Measurements from ENCODE around the gene ORM1.
A peak's percentile ranks its signal among the peaks of the same experiment; 100 is the strongest.

ORM1 gene

DNA sequence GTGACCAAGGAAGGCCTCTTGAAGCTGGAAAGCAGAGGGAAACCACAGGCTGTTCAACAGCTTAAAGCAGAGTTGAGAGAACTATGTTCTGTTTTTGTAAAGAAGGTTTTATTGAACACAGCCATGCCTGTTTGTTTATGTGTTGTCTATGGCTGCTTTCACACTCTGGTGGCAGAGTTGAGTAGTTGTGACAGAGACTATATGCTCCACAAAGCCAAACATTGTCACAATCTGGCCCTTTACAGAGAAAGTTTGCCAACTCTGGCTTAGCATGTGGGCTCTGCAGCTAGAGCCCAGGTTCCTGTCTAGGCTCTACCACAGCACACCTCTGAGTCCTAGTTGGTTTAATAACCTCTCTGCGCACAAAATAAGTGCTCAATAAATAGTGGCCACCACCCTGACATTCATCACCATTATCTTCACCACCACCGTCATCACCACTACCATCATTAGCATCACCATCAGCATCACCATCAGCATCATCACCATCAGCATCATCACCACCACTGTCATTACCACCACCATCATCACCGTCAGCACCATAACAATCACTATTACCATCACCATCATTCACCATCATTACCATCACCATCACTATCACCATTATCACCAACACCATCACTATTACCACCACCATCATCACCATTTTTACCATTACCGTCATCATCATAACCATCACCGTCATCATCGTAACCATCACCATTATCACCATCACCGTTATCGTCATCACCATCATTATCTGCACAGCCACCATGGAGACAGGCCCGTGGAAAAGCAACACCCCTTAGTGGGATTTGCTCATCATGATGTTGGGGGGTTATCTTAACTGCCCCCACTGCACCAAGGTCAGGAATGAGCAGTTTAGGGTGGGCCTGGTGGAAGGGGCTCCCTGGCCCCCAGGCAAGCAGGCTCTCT is 46.6 kb downstream of the ORM1 start:
- Histone ChIP-seq H3K9ac (ENCODE audit: low read length in 5 of 5) (no peak overlapping the region), H3K27ac (ENCODE audit: low read depth, low read length) (no peak overlapping the region), H3K27me3 (ENCODE audit: control insufficient read depth in 5 of 5, insufficient read depth in 4 of 5, low read length in 5 of 5) (peaks cover 0 to 2% (median 0%) of the 10 kb centered on the region in 5 donors), H3K9me3 (ENCODE audit: control insufficient read depth in 5 of 5, low read length in 5 of 5) (peaks cover 0 to 2% (median 0%) of the 10 kb centered on the region in 5 donors), H3K4me3 (ENCODE audit: low read depth in 1 of 5, low read length in 5 of 5) (no peak overlapping the region), H3K4me1 (ENCODE audit: control insufficient read depth in 5 of 5, insufficient read depth in 5 of 5, low read length in 5 of 5) (peaks cover 10 to 67% (median 58%) of the 10 kb centered on the region in 5 donors), H3K36me3 (ENCODE audit: control insufficient read depth in 5 of 5, insufficient read depth in 5 of 5, low read length in 5 of 5) (peaks cover 6 to 56% (median 50%) of the 10 kb centered on the region in 5 donors)

DNA sequence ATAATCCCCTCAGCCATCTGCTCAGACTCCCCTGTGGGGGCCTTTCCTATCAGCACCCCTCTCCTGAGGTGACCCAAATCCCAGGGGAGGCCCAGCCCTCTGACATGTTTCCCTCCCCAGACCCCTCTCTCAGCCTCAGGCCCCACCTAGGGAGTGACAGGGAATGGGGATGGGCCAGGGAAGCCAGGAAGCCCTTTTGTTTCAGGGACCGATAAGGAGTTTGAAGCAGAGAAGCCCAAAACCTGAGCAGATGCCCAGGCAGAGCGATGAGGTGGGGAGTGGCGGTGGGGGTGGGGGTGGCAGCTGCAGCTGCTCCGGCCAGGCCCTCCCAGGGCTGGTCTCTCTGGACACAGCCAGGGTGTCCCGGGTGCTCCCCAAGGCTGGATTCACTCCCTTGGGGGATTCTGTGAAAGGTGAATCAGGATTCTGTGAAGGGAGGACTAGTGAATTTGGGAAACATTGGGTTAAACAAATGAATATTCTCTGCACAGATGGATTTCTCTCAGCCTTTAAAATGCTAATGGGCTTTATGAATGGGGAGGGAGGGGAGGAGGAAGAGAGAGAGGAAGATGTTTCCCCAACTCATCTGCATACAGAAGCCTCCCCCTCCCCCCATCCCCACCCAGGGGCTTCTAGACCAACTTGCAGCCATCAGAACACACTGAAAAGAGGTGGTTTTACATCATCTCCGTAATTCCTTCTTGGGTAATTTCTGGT is 47.5 kb downstream of the ORM1 start:
- H3K9ac ChIP-seq (ENCODE audit: low read length in 5 of 5): no peak overlapping the region
- peaks cover 10 to 64% (median 56%) of the 10 kb centered on the region in 5 donors for H3K4me1 ChIP-seq (ENCODE audit: control insufficient read depth in 5 of 5, insufficient read depth in 5 of 5, low read length in 5 of 5)
- H3K27ac ChIP-seq (ENCODE audit: low read depth, low read length): peak overlapping the region; percentile 81
- H3K4me3 ChIP-seq (ENCODE audit: low read depth in 1 of 5, low read length in 5 of 5): no peak overlapping the region
- peaks cover 0 to 2% (median 0%) of the 10 kb centered on the region in 5 donors for H3K9me3 ChIP-seq (ENCODE audit: control insufficient read depth in 5 of 5, low read length in 5 of 5)
- peaks cover 0 to 57% (median 50%) of the 10 kb centered on the region in 5 donors for H3K36me3 ChIP-seq (ENCODE audit: control insufficient read depth in 5 of 5, insufficient read depth in 5 of 5, low read length in 5 of 5)
- peaks cover 0 to 2% (median 0%) of the 10 kb centered on the region in 5 donors for H3K27me3 ChIP-seq (ENCODE audit: control insufficient read depth in 5 of 5, insufficient read depth in 4 of 5, low read length in 5 of 5)

DNA sequence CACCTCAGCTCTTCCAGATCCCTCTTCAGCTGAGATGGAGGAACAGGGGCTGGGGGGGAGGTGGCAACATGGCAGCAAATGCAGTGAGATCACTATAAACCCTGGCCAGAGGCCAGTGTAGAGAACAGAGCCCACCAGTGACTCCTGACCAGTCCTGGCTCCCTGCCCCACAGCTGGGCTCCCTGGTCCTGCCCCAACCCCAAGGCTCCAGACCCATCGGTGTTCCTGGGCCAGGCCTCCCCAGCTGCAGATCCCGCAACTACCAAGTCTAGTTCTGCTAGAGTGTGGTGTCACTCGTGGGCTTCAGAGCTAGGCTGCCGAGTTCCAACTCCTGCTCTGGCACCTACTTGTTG is 48.0 kb downstream of the ORM1 start:
- H3K9ac ChIP-seq (ENCODE audit: low read length in 5 of 5): peak overlapping the region in 1 of 5 donors; percentile 32
- H3K27me3 ChIP-seq (ENCODE audit: control insufficient read depth in 5 of 5, insufficient read depth in 4 of 5, low read length in 5 of 5): peaks cover 0 to 2% (median 0%) of the 10 kb centered on the region in 5 donors
- no peak overlapping the region for H3K4me3 ChIP-seq (ENCODE audit: low read depth in 1 of 5, low read length in 5 of 5)
- peaks cover 0 to 2% (median 0%) of the 10 kb centered on the region in 5 donors for H3K9me3 ChIP-seq (ENCODE audit: control insufficient read depth in 5 of 5, low read length in 5 of 5)
- peaks cover 10 to 64% (median 56%) of the 10 kb centered on the region in 5 donors for H3K4me1 ChIP-seq (ENCODE audit: control insufficient read depth in 5 of 5, insufficient read depth in 5 of 5, low read length in 5 of 5)
- H3K27ac ChIP-seq (ENCODE audit: low read depth, low read length): peak overlapping the region; percentile 81
- peaks cover 0 to 55% (median 50%) of the 10 kb centered on the region in 5 donors for H3K36me3 ChIP-seq (ENCODE audit: control insufficient read depth in 5 of 5, insufficient read depth in 5 of 5, low read length in 5 of 5)

DNA sequence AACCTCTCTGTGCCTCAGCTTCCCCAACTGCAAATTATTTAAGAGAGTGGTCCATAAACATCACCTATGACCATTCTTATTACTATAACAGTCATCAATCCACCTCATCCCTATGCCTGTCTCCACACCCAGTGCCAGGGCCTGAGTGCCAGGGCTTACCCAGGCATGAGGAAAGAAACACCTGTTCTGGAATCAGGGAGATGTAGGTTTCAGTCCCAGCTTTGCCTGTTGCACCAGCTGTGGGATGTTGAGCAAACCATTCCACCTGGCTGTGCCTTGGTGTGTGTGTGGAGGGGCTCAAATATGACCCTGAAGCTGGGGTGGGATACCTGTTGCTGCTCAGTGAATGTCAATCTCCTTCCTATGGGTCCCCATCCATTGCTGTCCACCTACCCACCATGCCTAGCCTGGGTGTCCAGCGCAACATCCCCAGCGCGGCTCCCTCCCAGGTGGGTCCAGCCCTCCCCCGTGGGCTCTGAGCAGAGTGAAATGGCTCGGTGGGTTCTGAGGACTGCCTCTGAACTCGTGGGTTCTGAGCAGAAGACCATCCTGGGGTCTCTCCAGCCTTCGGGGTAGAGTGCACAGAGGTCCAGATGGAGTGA is 48.5 kb downstream of the ORM1 start:
- peaks cover 0 to 57% (median 52%) of the 10 kb centered on the region in 5 donors for H3K36me3 ChIP-seq (ENCODE audit: control insufficient read depth in 5 of 5, insufficient read depth in 5 of 5, low read length in 5 of 5)
- no peak overlapping the region for H3K4me3 ChIP-seq (ENCODE audit: low read depth in 1 of 5, low read length in 5 of 5)
- peaks cover 0 to 2% (median 0%) of the 10 kb centered on the region in 5 donors for H3K27me3 ChIP-seq (ENCODE audit: control insufficient read depth in 5 of 5, insufficient read depth in 4 of 5, low read length in 5 of 5)
- H3K4me1 ChIP-seq (ENCODE audit: control insufficient read depth in 5 of 5, insufficient read depth in 5 of 5, low read length in 5 of 5): peaks cover 10 to 60% (median 52%) of the 10 kb centered on the region in 5 donors
- peaks cover 0 to 2% (median 0%) of the 10 kb centered on the region in 5 donors for H3K9me3 ChIP-seq (ENCODE audit: control insufficient read depth in 5 of 5, low read length in 5 of 5)
- peak overlapping the region; percentile 81 for H3K27ac ChIP-seq (ENCODE audit: low read depth, low read length)
- peak overlapping the region in 2 of 5 donors; percentile 16 to 68 for H3K9ac ChIP-seq (ENCODE audit: low read length in 5 of 5)

DNA sequence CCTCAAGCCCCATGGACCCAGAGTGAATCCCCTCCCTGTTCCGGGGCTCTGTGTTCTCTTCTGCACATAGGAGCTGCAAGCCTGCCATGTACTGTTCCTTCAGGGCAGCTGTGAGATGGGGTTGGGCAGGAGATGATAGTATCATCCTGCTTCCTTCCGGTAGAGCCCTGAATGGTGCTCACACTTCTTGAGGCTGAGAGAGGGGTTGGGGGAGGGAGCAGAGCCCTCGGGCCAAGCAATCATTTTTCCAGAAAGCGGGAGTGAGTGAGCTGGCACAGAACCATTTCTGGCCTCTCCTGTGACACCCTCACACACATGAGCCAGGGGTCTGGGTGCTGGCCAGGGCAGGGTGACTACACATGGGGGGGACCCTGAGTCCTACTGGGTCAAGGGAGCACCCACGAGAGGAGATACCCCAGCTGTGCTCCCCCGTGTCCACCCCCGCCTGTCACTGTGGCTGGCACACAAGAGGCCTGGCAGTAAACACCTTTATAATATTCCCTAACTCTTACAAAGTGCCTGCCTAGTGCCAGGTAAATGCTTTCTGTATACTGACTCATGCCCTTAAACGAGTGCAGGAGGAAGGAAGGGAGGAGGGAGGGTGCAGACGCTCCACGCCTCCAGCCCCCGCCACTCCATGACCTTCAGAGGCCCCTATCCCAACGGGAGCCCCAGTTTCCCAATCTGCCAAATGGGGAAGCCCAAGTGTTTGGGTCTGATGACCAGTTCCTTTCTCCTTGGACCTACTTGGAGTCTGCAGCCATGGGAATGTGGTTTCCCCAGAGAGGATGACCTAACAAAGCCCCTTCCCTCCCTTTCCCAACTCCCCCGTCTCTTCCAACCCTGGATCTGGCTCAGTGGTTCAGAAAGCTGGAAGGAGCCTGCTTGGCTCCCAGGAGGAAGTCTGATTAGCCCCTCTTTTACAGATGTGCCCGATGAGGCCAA is 49.3 kb downstream of the ORM1 start:
- H3K9me3 ChIP-seq (ENCODE audit: control insufficient read depth in 5 of 5, low read length in 5 of 5): peaks cover 0 to 2% (median 0%) of the 10 kb centered on the region in 5 donors
- H3K9ac ChIP-seq (ENCODE audit: low read length in 5 of 5): peak overlapping the region in 4 of 5 donors; percentile 7 to 81 (median 48)
- H3K36me3 ChIP-seq (ENCODE audit: control insufficient read depth in 5 of 5, insufficient read depth in 5 of 5, low read length in 5 of 5): peaks cover 0 to 61% (median 56%) of the 10 kb centered on the region in 5 donors
- peak overlapping the region in 1 of 5 donors; percentile 27 for H3K4me3 ChIP-seq (ENCODE audit: low read depth in 1 of 5, low read length in 5 of 5)
- H3K4me1 ChIP-seq (ENCODE audit: control insufficient read depth in 5 of 5, insufficient read depth in 5 of 5, low read length in 5 of 5): peaks cover 10 to 52% (median 44%) of the 10 kb centered on the region in 5 donors
- H3K27ac ChIP-seq (ENCODE audit: low read depth, low read length): peak overlapping the region; percentile 81
- H3K27me3 ChIP-seq (ENCODE audit: control insufficient read depth in 5 of 5, insufficient read depth in 4 of 5, low read length in 5 of 5): peaks cover 0 to 2% (median 0%) of the 10 kb centered on the region in 5 donors

DNA sequence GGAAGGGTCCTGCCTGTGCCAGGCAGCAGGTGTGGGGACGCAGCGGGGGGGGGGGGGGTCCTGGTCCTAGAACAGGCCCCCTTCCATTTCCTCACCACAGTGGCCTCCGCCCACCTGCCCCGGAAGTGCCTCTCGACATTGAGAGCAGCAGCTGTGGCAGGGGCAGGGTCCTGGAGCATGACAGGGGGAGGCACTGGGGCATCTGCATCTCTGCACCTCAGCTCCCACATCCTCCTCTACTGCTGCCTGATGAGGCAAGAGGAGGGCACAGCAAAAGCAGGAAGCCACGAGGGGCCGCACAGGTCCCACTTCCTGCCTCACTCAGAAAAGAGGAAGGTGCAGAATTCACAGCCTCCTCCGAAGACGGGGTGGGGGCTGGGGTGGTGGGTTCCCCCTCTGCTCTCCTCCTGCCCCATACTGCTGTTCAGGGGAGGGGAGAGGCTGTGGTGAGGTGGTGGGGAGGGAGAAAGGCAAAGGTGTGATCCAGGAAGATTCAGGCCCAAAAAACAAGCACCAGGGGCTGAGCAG is 50.1 kb downstream of the ORM1 start:
- H3K4me1 ChIP-seq (ENCODE audit: control insufficient read depth in 5 of 5, insufficient read depth in 5 of 5, low read length in 5 of 5): peaks cover 10 to 45% (median 40%) of the 10 kb centered on the region in 5 donors
- H3K9ac ChIP-seq (ENCODE audit: low read length in 5 of 5): peak overlapping the region in 1 of 5 donors; percentile 25
- peak overlapping the region; percentile 81 for H3K27ac ChIP-seq (ENCODE audit: low read depth, low read length)
- peaks cover 0 to 2% (median 0%) of the 10 kb centered on the region in 5 donors for H3K27me3 ChIP-seq (ENCODE audit: control insufficient read depth in 5 of 5, insufficient read depth in 4 of 5, low read length in 5 of 5)
- H3K4me3 ChIP-seq (ENCODE audit: low read depth in 1 of 5, low read length in 5 of 5): no peak overlapping the region
- H3K36me3 ChIP-seq (ENCODE audit: control insufficient read depth in 5 of 5, insufficient read depth in 5 of 5, low read length in 5 of 5): peaks cover 0 to 61% (median 55%) of the 10 kb centered on the region in 5 donors
- H3K9me3 ChIP-seq (ENCODE audit: control insufficient read depth in 5 of 5, low read length in 5 of 5): peaks cover 0 to 2% (median 0%) of the 10 kb centered on the region in 5 donors

DNA sequence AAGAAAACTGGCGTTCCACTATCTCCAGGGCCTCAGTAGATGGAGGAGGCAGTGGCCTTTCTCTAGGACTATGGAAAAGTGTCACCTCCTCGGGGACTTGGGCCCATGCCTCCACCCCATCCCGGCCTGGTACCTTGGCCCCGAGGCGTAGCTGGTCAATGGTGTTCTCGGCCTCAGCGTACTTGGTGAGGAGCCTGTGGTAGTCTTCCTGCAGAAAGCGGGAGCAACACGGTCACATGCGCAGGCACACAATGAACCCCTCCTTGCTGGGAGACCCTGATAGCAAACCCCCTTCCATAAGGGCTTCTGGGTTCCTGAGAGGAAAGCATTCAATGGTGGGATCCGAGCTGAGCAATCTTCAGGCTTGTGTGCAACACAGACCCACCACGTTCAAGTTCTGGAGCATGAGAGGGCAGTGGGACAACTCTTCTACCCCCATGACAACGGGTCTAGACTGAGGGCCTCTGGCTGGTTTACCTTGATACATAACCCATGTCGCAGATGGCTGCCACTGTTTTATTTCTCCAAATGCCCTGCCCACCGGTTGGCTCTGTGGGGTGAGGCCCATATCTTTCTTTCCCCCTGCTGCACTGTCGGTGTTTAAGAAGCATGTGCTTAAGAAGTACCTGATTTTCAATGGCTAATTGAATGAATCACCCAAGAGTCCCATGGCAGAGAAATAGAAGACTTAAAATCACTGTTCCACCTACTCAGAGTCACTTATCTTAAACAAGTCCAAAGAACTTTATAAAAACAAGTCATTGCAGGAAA is 51.2 kb downstream of the ORM1 start:
- Histone ChIP-seq H3K4me1 (ENCODE audit: control insufficient read depth in 5 of 5, insufficient read depth in 5 of 5, low read length in 5 of 5) (peaks cover 10 to 42% (median 38%) of the 10 kb centered on the region in 5 donors), H3K27me3 (ENCODE audit: control insufficient read depth in 5 of 5, insufficient read depth in 4 of 5, low read length in 5 of 5) (peaks cover 0 to 2% (median 0%) of the 10 kb centered on the region in 5 donors), H3K9me3 (ENCODE audit: control insufficient read depth in 5 of 5, low read length in 5 of 5) (peaks cover 0 to 2% (median 0%) of the 10 kb centered on the region in 5 donors), H3K4me3 (ENCODE audit: low read depth in 1 of 5, low read length in 5 of 5) (no peak overlapping the region), H3K36me3 (ENCODE audit: control insufficient read depth in 5 of 5, insufficient read depth in 5 of 5, low read length in 5 of 5) (peaks cover 0 to 64% (median 55%) of the 10 kb centered on the region in 5 donors), H3K9ac (ENCODE audit: low read length in 5 of 5) (no peak overlapping the region), H3K27ac (ENCODE audit: low read depth, low read length) (peak overlapping the region; percentile 81)

DNA sequence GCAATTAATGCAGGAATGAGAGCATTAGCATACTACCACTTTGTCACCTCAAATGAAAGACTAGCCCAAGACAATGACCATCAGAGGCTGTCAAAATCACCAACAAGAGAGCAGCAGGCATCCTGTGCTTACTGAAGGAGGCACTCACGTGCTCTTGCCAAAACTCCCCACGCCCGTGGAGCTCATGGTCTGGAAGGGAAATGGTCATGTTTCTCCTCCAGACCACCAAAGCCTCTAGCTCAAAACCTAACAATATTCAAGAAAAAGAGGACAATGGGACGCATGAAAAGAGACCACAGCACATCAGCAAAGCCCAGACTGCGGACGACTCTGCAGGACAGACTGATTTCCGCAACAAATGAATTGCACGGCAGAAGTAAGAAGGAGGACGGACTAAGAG is 52.0 kb downstream of the ORM1 start:
- Histone ChIP-seq H3K27ac (ENCODE audit: low read depth, low read length) (no peak overlapping the region), H3K4me1 (ENCODE audit: control insufficient read depth in 5 of 5, insufficient read depth in 5 of 5, low read length in 5 of 5) (peaks cover 10 to 39% (median 38%) of the 10 kb centered on the region in 5 donors), H3K36me3 (ENCODE audit: control insufficient read depth in 5 of 5, insufficient read depth in 5 of 5, low read length in 5 of 5) (peaks cover 0 to 66% (median 60%) of the 10 kb centered on the region in 5 donors), H3K9ac (ENCODE audit: low read length in 5 of 5) (no peak overlapping the region), H3K27me3 (ENCODE audit: control insufficient read depth in 5 of 5, insufficient read depth in 4 of 5, low read length in 5 of 5) (peaks cover 0 to 2% (median 0%) of the 10 kb centered on the region in 5 donors), H3K4me3 (ENCODE audit: low read depth in 1 of 5, low read length in 5 of 5) (no peak overlapping the region), H3K9me3 (ENCODE audit: control insufficient read depth in 5 of 5, low read length in 5 of 5) (peaks cover 0 to 2% (median 0%) of the 10 kb centered on the region in 5 donors)

Data from subcutaneous abdominal adipose tissue (tissue), 5 donors.